ENCODE measurements around the gene FAR1.

DNA sequence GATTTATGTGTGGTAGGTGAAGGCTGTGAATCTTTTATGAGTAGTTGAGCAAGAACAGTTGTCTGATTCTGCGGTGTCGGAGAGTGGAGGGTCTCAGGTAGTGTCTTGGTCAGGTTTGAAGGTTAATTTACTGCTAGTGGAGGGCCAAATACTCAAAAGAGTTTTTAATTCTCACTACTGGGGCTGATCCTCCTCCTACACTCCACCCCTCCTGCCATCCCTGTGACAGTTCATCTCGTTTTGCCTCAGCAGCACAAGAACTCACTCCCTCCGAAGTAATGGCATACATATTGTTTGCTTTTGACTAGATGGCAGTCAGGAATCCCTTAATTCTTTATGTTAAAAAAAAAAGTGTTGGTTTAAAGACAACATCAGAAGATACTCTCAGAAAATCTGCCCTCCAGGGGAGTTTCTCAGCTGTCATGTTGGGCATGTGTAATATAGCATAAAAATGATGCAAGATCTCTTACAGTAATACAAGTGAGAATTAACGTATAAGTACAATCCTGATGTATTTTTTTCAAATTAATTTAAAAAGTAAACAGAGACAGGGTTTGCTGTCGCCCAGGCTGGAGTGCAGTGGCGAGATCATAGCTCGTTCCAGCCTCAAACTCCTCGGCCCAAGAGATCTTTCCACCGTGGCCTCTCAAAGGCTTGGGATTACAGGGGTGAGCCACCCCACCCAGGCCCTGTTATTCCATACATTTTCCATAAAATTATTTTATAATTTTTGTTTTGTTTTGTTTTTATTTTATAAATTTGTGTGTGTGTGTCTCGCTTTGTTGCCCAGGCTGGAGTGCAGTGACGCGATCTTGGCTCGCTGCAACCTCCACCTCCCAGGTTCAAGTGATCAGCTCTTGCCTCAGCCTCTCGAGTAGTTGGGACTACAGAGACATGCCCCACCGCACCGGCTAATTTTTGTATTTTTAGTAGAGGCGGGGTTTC is 1.3 kb downstream of the FAR1 start:
- TF ChIP-seq, protein P1, sequence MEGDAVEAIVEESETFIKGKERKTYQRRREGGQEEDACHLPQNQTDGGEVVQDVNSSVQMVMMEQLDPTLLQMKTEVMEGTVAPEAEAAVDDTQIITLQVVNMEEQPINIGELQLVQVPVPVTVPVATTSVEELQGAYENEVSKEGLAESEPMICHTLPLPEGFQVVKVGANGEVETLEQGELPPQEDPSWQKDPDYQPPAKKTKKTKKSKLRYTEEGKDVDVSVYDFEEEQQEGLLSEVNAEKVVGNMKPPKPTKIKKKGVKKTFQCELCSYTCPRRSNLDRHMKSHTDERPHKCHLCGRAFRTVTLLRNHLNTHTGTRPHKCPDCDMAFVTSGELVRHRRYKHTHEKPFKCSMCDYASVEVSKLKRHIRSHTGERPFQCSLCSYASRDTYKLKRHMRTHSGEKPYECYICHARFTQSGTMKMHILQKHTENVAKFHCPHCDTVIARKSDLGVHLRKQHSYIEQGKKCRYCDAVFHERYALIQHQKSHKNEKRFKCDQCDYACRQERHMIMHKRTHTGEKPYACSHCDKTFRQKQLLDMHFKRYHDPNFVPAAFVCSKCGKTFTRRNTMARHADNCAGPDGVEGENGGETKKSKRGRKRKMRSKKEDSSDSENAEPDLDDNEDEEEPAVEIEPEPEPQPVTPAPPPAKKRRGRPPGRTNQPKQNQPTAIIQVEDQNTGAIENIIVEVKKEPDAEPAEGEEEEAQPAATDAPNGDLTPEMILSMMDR (IDR thresholded peaks at IDR 0.05): no peak
- no peak for TF ChIP-seq POLR2A (IDR thresholded peaks at IDR 0.05)

Data from adrenal gland (tissue), 5 donors.